HPDE6-E6E7 (cell line): ENCODE measurements around the gene INSYN1.
A peak's percentile ranks its signal among the peaks of the same experiment; 100 is the strongest.

Experiments
- DNase-seq: peaks from one replicate; pipeline ENCODE4 v3.0.0; 2011; ENCODE audit warnings: missing footprints; ENCODE audit errors: extremely low spot score

The INSYN1 gene

GRCh38 chr15:73777741-73778140 is 24.6 kb upstream of the INSYN1 start:
- DNase-seq: peak; percentile 83

GRCh38 chr15:73773428-73773827 is 20.3 kb upstream of the INSYN1 start:
- no peak for DNase-seq

GRCh38 chr15:73771385-73772045 is 18.4 kb upstream of the INSYN1 start:
- DNase-seq: no peak

GRCh38 chr15:73770050-73770449 is 16.9 kb upstream of the INSYN1 start:
- no peak for DNase-seq

- DNase-seq: no peak
Observed at GRCh38 chr15:73767806-73768501, 14.8 kb upstream of the INSYN1 start.

- DNase-seq: no peak
Observed at GRCh38 chr15:73766598-73766997, 13.4 kb upstream of the INSYN1 start.

- DNase-seq: no peak
Observed at GRCh38 chr15:73765778-73766177, 12.6 kb upstream of the INSYN1 start.

- DNase-seq: no peak
Observed at GRCh38 chr15:73763931-73764330, 10.8 kb upstream of the INSYN1 start.

GRCh38 chr15:73760330-73761329 is 7.5 kb upstream of the INSYN1 start:
- no peak for DNase-seq

GRCh38 chr15:73758461-73758860 is 5.3 kb upstream of the INSYN1 start:
- no peak for DNase-seq

GRCh38 chr15:73757571-73757970 is 4.4 kb upstream of the INSYN1 start:
- DNase-seq: no peak

- no peak for DNase-seq
Observed at GRCh38 chr15:73756947-73757513, 3.9 kb upstream of the INSYN1 start.

GRCh38 chr15:73756390-73756789 is 3.2 kb upstream of the INSYN1 start:
- no peak for DNase-seq

- no peak for DNase-seq
Observed at GRCh38 chr15:73755946-73756345, 2.8 kb upstream of the INSYN1 start.

- no peak for DNase-seq
Observed at GRCh38 chr15:73755481-73755880, 2.3 kb upstream of the INSYN1 start.

- no peak for DNase-seq
Observed at GRCh38 chr15:73754461-73754860, 1.3 kb upstream of the INSYN1 start.

GRCh38 chr15:73752806-73753193 is 351 bp downstream of the INSYN1 start:
- no peak for DNase-seq

GRCh38 chr15:73751899-73752805 is 999 bp downstream of the INSYN1 start:
- no peak for DNase-seq

GRCh38 chr15:73751511-73751898 is 1.6 kb downstream of the INSYN1 start:
- no peak for DNase-seq

GRCh38 chr15:73750951-73751350 is 2.2 kb downstream of the INSYN1 start:
- DNase-seq: no peak

- DNase-seq: no peak
Observed at GRCh38 chr15:73750438-73750837, 2.7 kb downstream of the INSYN1 start.
